PFSK-1 (cell line): ENCODE results near the gene ZC3H18.
A peak's percentile ranks its signal among the peaks of the same experiment; 100 is the strongest.

ENCODE experiments used
- POLR2AphosphoS5 ChIP-seq: IDR thresholded peaks from 2 replicates; pipeline ENCODE4 v1.6.1; 2012; ENCODE audit warnings: low read depth, mild to moderate bottlenecking, control low read depth, low read length, moderate library complexity
- TAF1 ChIP-seq: IDR thresholded peaks from 2 replicates; pipeline ENCODE4 v1.6.1; 2012; ENCODE audit warnings: low read length, control low read depth, borderline replicate concordance; ENCODE audit not compliant: insufficient read depth
- TF ChIP-seq, protein P1 (sequence below), 2 experiments: IDR thresholded peaks; 2 replicates each; pipeline versions ENCODE4 v1.6.1 to v1.8.0; 2011 to 2012; ENCODE audit warnings: low read depth in 2 of 2, low read length in 2 of 2, control low read depth in 1 of 2, inconsistent platforms in 1 of 2, mild to moderate bottlenecking in 1 of 2, moderate library complexity in 1 of 2; ENCODE audit not compliant: insufficient read depth in 1 of 2

DNA sequence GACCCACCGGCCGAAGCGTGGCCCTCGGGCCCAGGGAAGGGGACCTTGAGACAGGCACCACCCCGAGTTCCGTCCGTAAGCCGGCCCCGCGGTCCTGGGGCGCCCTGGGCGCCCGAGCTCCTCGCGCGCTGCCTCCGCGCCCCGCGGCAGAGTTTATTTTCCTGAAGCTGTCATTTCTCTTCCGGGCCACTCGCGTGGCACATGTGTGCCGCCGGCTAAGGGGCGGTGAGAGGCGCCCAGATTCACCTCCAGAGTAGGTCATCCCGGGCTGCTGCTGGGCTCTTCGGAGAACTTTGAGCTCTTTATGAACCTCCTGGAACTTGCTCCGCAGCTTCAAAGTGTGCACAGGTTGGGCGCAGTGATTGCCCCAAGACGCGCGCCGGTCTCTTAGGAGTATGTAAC is 489 bp downstream of the ZC3H18 start:
- TF ChIP-seq POLR2AphosphoS5 (0 out of 2 replicates have a peak, but pooled peaks have one; percentile 3), TAF1 (no peak)
- TF ChIP-seq, protein P1, sequence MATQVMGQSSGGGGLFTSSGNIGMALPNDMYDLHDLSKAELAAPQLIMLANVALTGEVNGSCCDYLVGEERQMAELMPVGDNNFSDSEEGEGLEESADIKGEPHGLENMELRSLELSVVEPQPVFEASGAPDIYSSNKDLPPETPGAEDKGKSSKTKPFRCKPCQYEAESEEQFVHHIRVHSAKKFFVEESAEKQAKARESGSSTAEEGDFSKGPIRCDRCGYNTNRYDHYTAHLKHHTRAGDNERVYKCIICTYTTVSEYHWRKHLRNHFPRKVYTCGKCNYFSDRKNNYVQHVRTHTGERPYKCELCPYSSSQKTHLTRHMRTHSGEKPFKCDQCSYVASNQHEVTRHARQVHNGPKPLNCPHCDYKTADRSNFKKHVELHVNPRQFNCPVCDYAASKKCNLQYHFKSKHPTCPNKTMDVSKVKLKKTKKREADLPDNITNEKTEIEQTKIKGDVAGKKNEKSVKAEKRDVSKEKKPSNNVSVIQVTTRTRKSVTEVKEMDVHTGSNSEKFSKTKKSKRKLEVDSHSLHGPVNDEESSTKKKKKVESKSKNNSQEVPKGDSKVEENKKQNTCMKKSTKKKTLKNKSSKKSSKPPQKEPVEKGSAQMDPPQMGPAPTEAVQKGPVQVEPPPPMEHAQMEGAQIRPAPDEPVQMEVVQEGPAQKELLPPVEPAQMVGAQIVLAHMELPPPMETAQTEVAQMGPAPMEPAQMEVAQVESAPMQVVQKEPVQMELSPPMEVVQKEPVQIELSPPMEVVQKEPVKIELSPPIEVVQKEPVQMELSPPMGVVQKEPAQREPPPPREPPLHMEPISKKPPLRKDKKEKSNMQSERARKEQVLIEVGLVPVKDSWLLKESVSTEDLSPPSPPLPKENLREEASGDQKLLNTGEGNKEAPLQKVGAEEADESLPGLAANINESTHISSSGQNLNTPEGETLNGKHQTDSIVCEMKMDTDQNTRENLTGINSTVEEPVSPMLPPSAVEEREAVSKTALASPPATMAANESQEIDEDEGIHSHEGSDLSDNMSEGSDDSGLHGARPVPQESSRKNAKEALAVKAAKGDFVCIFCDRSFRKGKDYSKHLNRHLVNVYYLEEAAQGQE (IDR thresholded peaks at IDR 0.05; ENCODE audit: insufficient read depth in 1 of 2, low read depth in 2 of 2, low read length in 2 of 2) = no peak
